GM18505 (cell line): ENCODE results near the gene TBC1D14.

Experiments used
- ATAC-seq: cut with Tn5 transposase; IDR thresholded peaks from one replicate; pipeline ENCODE4 v1.9.1; 2021; ENCODE audit not compliant: unreplicated experiment
- POLR2A ChIP-seq: IDR thresholded peaks from 4 replicates; pipeline ENCODE4 v1.6.1; 2011; ENCODE audit warnings: borderline replicate concordance; ENCODE audit not compliant: insufficient read depth, insufficient read length; ENCODE audit errors: extremely low read depth

Gene TBC1D14

DNA sequence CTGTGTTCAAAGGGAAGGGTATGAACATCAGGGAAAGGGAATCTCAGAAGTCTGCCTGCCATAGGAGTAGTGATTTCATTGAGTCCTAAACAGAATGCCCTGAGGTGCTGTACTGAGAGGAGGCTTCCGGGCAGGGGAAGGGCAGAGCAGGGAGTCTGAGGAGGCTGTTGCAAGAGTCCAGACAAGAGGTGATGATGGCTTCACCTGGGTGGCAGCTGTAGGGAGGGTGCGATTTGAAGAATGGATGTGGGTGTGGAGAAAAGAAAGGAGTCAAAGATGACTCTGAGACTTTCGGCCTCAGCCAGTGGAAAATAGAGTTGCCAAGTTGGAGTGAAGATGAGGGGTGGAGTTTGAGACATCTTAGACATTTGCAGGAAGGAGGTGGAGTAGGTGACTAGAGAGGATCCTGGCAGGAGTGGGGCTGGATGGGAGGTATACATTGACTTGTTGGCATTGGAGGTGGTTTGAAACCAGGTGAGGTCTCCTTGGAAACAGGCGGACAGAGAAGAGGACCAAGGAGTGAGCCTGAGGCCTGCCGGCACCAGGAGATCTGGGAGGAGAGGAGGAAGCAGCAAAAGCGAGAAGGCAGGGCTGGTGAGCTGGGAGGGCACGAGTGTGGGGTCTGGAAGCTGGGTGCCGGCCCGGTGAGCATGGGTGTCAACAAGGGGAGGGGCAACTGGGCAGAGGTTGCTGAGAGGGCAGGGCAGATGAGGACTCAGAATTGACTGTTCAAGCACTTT lies 24.2 kb downstream of the TBC1D14 start:
- no peak for ATAC-seq
- TF ChIP-seq POLR2A = no peak

DNA sequence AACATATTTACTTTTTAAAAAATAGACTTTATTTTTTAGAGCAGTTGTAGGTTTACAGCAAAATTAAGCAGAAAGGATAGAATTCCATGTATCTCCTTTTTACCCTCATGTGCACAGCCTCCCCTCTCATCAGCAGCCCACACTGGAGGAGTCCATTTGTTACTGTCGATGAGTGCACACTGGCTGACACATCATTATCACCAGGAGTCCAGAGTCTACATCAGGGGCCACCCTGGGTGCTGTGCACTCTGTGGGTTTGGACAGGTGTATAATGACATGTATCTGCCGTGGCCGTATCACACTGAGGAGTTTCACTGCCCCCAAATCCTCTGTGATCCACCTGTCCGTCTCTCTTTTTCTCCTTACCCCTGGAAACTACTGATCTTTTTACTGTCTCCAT lies 26.3 kb downstream of the TBC1D14 start:
- no peak for TF ChIP-seq POLR2A
- ATAC-seq = no peak

DNA sequence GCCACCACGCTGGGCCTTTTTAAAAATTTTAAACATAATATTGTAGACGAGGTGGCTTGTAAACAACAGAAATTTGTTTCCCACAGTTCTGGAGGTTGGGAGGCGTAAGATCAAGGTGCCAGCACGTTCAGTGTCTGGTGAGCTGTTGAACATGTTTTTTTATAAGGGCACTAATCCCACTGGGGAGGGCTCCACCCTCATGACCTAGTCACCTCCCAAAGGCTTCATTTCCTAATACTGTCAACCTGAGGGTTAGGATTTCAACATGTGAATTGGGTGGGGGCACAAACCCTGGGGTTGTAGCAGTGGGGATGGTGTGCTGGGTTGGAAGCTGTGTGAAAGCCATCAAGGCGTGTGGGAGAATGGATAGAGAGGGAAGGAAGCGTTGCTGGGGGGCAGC lies 27.6 kb downstream of the TBC1D14 start:
- TF ChIP-seq POLR2A = no peak
- ATAC-seq = no peak

DNA sequence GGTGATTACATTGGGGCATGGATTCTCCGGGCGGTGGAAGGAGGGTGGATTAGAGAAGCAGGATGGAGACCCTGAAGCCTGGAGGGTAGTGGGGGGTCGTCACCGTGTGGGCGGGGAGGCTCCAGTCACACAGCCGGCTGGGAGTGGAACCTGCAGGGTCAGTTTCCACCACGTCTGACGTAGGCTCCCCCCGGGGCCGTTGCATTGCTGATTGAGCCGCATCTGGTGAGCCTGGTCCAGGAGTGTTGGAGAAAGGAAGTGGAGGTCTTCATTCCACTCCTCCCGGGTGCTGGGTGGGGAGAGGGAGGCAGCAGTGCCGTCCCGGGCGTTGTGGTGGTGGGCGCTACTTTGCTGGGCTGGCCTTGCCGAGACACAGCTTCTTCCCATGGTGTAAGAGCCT lies 28.1 kb downstream of the TBC1D14 start:
- ATAC-seq = no peak
- TF ChIP-seq POLR2A = no peak

DNA sequence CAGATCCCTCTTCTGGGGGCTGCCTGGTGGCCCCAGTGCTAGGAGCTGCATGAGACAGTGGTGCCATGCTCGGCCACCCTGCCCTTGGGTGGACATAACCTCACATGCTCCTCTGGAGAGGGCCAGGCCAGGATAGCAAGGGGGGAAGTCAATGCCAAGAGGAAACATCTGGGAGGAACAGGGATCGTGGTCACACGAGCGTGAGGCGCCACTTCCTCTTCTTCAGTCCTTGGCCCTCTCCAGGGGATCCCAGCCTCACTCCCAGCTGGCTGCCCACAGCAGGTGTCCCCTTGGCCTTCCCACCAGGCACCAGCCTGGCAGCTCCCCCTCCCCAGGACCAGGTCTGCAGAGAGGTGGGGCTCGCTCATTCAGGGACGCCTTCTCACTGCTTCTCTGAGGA lies 28.6 kb downstream of the TBC1D14 start:
- TF ChIP-seq POLR2A = no peak
- no peak for ATAC-seq

DNA sequence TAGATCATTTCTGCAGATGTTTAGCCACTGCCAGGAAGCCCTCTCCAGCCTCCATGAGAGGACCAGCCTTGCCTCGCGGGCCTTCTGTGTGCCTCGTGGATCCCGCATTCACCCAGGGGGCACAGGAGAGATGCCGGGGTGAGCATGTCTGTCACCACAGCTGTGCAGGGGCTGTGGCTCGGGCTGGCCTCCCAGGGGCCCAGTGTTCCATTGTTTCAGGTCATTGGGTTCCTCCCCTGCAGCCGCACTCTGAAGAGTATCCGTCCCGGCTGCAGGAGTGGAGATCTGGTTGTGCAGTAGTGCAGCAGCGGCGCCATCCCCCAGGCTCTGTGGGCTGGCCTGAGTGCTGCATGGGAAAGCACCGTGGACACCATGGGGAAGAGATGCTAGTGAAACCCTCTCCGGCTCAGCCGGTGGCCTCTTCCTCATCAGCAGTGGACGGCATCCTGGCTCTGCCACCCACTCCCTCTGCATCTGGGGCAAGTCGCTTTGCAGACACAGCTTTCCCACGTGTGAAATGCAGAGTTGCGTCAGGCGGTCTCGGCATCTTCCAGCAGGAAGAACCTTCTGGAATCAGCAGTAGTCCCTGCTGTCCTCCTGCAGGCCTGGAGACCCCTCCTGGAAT lies 29.1 kb downstream of the TBC1D14 start:
- ATAC-seq = no peak
- TF ChIP-seq POLR2A = no peak

DNA sequence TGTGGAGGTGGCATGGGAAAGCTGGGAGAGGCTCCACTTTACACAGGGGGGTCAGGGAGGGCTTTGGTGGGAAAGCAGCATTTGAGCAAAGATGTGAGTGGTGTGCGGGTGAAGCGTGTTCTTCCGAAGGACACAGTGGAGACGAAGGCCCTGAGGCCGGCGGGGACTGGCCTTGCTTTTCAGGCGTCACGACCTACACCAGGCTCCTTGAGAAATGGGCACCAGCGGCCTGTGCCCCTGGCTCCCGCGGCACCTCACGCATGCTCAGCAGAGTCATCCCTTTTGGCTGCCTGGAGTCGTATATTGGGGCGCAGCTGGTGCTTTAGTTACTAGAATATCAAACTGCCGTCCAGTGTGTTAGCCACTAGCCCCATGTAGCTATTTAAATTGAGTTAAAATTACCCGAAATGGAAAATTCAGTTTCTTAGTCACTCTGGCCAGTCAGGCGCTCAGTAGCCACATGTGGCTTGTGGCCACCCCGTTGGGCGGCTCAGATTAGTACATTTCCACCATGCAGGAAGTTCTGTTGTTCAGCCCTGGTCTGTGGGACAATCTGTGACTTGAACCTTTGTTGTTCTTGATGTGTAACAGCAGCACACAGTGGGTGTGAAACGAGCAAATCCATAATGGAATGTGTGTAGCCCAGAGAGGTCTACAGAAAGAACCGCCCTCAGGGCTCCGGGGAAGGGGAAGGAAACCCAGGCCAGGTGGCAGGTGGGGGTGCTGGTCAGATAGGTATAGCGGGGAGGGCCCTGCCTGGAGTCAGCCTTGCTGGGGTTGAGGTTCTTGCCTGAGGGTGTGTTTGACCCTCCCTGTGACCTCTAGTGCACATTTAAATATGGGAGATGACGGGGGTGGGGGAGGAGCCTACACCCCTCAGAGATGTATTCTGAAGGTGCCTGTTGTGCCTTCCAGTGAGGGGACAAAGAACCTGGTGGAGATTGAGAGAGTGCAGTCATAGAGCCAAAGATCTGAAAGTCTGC lies 30.4 kb downstream of the TBC1D14 start:
- no peak for ATAC-seq
- TF ChIP-seq POLR2A = no peak

DNA sequence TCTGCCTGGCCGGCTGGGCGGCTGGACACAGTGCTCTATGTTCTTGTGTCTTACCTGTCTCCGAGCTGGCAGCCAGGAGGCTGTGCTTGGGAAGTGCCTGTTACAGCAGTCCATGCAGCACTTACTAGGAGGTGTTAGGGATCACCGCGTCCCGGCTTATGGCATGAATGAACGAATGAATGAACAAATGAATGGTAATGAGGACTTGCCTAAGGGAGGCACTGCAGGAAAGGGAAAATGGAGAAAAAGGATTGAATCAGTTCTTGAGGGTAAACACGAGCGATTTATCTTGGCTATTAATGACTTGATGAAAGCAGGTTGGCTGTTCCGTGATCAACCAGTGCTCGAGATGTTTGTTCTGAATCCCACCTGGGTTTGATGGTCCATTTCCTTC lies 31.1 kb downstream of the TBC1D14 start:
- no peak for ATAC-seq
- TF ChIP-seq POLR2A = no peak

DNA sequence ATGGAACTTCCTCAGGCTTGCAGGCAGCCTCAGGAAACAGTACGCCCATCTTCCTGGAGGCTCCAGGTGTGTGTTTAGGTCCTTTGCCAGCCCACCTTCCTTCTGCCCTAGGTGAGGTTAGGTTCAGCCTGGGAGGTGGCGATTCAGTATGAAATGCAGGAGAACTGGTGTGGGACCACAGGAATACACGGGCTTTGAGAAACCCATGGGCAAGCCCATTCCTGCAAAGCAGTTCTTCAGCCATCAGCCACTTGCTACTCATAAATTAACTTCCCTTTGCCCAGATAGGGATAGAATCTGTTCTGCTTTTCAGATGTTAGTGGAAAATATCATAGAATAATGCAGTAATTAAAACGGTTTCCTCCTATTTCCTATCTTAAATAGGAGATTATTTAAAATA lies 32.2 kb downstream of the TBC1D14 start:
- ATAC-seq = no peak
- TF ChIP-seq POLR2A = no peak

DNA sequence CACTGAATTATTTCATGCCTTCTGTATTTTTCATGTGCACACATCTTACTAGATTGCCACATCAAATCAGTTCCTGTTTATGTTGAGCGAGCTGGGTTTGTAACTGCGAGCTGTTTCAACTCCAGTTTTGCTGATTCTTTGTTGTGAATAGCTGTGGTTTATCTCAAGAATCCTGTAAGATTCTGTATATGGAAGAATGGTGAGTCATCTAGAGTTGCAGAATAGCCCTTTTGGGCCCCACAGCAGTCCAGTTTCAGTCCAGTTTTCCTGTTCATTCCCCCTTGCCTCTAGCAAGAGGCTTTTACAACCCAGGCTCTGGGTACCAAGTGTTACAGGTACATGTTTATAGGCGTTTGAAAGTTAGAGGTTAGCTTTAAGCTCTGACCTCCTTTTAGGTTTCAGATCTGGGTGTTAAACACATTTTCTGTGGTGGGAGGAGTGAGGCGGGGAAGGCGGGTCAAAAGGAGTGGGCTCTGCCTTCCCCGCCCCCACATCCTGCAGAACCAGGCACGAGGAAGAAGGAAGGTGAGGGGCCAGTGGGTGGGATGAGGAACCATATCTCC lies 32.7 kb downstream of the TBC1D14 start:
- no peak for TF ChIP-seq POLR2A
- peak; percentile 63 for ATAC-seq

DNA sequence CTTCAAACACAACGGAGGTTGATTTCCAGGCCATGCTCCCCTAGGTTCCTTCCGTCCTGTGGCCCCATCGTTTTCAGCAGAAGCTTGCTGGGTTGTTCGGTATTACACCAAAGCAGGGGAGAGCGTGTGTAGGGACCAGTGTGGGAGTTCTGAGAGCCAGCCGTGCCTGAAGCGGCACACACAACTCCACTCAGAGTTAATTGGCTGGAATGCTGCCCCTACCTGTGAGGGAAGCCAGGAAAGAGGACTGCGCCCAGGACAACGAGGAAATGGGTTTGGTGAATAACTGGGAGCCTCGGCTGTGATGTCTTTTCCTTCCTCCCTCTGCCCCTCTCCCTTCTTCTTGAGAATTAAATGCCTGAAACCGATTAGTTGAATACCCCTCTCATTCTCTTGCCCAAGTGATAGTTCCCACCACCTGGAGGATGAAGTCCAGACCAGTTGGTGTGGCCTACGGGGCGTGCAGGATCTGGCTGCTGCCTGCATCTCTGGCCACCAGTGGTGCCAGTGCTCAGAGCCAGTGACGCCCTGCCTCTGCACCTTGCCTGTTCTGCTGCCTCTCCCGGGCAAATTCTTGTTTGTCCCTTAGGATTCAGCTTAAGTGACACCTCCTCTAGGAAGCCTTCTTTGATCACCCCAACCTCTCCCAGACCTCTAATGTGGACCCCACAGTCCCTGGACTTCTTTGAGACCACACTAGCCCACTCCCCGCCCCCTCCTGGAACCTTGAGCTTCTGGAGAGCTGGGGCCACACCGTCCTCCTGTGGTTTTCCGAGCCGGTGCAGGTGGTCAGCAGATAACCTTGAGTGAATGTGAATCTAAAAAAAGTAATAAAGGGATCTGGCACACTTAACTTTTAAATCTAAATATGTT lies 33.6 kb downstream of the TBC1D14 start:
- no peak for ATAC-seq
- TF ChIP-seq POLR2A = no peak

DNA sequence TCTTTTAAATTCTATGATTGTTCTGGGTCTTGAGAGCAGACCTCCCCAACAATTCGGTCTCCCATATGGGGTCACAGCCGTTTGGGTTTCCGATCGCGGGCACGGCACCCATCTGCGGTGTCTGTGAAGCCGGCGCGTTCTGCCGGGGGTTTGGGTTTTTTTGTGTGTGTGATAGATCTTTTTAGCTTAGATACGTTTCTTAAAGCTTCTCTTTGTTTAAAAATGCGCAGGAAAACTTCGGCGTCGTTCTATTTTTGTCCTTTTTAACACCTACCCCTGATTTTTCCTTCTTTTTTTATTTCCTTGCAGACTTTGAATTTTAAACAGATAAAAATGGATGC lies 34.2 kb downstream of the TBC1D14 start:
- TF ChIP-seq POLR2A = no peak
- no peak for ATAC-seq
